GM20000 (cell line): Measurements from ENCODE around the gene FAM171A2.
A peak's percentile ranks its signal among the peaks of the same experiment; 100 is the strongest.

ENCODE experiments used
- DNase-seq: peaks from one replicate; pipeline ENCODE4 v3.0.0; 2012; ENCODE audit warnings: low spot score
- CTCF ChIP-seq: IDR thresholded peaks from 2 replicates; pipeline ENCODE4 v1.5.1; 2012; ENCODE audit warnings: mild to moderate bottlenecking, control low read depth; ENCODE audit errors: extremely low read depth, missing control alignments

Gene FAM171A2

GRCh38 chr17:44327715-44328449 lies 35.8 kb downstream of the FAM171A2 start:
- DNase-seq: no peak
- no peak for TF ChIP-seq CTCF

- peak; percentile 93 for DNase-seq
- TF ChIP-seq CTCF: no peak
Observed at GRCh38 chr17:44326861-44327444, 36.7 kb downstream of the FAM171A2 start.

GRCh38 chr17:44324571-44325275 lies 38.9 kb downstream of the FAM171A2 start, which contains the start of gene SLC25A39:
Gene SLC25A39 (minus strand): TSS chr17:44324823. CDS start chr17:44323562, 1,261 bp downstream.
- DNase-seq: peak; percentile 98
- no peak for TF ChIP-seq CTCF

GRCh38 chr17:44324092-44324570 lies 39.5 kb downstream of the FAM171A2 start:
- peak; percentile 44 for DNase-seq
- no peak for TF ChIP-seq CTCF

- DNase-seq: no peak
- TF ChIP-seq CTCF: no peak
Observed at GRCh38 chr17:44323359-44324091, 40.1 kb downstream of the FAM171A2 start.

GRCh38 chr17:44322236-44322895 lies 41.3 kb downstream of the FAM171A2 start:
- no peak for DNase-seq
- no peak for TF ChIP-seq CTCF
